GM21515 (cell line): ENCODE measurements around the gene MYO19.
"Not testable (repeated sequence)": the region's sequence is repeated elsewhere in the genome, so short reads cannot be mapped to it uniquely, and the experiment has no call there.

ENCODE experiments used
- ATAC-seq: cut with Tn5 transposase; IDR thresholded peaks from one replicate; pipeline ENCODE4 v1.9.1; 2021; ENCODE audit not compliant: unreplicated experiment

MYO19 gene

DNA sequence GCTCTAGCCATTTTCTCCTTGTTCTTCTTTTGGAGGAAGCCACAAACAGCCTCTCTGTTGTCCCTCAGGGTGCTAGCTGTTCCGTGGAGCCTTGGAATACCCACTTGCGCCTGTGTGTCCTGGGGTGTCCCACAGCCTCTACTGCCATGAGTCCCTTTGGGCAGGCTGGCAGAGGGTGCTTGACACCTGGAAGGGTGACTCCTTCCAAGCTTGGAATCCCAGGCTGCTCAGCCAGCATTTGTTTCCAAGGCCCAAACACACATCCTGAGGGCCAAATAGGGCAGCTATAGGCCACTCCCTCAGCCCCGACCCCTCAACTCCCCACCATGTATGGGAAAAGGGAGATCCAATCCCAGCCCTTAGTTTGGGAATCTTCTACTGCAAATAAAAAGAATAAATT, 33.3 kb downstream of the MYO19 start:
- no peak for ATAC-seq

DNA sequence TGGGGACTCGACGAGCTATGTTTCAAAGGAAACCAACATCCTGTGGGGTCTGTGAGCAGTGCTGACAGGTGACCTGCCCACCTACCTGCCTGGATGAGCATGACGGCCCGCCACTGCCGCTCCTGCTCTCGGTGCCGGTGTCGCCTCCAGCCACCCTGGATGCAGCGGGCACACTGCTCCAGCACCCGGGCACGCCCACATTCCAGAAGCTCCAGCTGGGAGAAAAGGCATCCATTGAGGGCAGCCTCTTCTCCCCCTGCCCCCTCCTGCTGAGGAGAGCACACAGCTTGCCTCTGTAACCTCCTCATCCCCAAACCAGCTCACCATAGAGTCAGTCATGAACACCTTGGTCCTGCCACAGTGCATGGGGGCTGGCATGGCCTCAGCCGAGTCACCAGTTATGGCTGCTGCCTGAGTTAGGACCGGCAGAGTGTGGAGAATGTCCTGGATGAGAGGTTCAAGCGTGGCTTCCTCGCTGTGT, 33.9 kb downstream of the MYO19 start:
- ATAC-seq = no peak

DNA sequence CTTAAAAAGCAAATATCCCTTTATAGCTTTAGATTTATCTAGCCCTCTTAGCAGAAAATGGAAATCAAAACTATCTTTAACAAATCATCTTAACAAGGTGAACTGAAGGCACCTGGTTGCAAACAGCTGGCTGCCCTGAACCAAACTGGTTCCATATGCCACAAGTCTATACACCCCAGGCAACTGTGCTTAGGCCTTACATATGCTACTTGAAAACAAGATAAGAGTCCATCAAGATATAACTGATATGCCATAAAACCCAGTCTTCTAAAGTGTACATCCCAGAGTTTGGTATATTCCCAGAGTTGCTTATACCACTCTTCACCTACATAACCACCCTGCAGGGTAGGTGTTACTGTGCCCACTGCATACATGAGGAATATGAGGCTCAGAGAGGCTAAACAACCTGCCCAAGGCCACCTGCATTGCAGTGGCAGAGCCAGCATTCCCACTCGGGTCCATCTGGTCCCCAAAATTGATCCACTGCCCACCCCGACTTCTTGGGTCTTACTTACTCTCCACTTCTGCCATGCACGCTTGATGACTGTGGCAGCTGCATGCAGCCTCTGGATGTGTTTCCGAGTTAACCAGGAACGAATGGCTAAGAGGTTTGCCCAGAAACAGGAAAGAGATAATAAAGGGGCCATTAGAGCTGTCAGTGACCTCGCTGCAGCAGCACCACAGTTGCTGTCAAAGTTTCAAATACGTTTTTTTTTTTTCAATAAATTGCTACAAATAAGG, 35.9 kb downstream of the MYO19 start:
- ATAC-seq = no peak

GRCh38 chr17:36498155-36498554, 36.5 kb downstream of the MYO19 start:
- no peak for ATAC-seq

- no peak for ATAC-seq
Observed at GRCh38 chr17:36496018-36496789, 38.5 kb downstream of the MYO19 start.

- ATAC-seq = no peak
Observed at GRCh38 chr17:36495076-36495578, 39.5 kb downstream of the MYO19 start.

GRCh38 chr17:36494674-36495073, 40.0 kb downstream of the MYO19 start:
- no peak for ATAC-seq

GRCh38 chr17:36493956-36494355, 40.7 kb downstream of the MYO19 start:
- no peak for ATAC-seq

- peak; percentile 84 for ATAC-seq
Observed at GRCh38 chr17:36486204-36487194, 48.2 kb downstream of the MYO19 start, which contains the start of gene ZNHIT3. Gene ZNHIT3, plus strand, starts transcription at chr17:36486681. Its CDS starts 19 bp downstream, at chr17:36486700.

- no peak for ATAC-seq
Observed at GRCh38 chr17:36485805-36486203, 48.9 kb downstream of the MYO19 start.

- no peak for ATAC-seq
Observed at GRCh38 chr17:36485027-36485426, 49.6 kb downstream of the MYO19 start.

DNA sequence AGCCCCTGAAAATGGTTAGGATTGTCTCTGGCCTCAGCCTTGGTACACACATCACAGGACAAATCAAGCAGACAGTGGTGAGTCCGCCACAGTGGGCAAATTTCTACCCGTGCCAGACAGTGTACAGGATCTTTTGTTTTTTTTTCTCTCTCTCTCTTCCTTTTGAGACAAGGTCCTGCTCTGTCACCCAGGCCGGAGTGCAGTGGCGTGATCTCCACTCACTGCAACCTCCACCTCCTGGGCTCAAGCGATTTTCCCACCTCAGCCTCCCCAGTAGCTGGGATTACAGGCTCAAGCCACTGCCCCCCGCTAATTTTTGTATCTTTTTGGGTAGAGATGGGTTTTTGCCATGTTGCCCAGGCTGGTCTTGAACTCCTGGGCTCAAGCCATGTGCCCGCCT, 50.6 kb downstream of the MYO19 start:
- ATAC-seq = not testable (repeated sequence)

GRCh38 chr17:36482611-36483504, 51.8 kb downstream of the MYO19 start:
- peak; percentile 44 for ATAC-seq

DNA sequence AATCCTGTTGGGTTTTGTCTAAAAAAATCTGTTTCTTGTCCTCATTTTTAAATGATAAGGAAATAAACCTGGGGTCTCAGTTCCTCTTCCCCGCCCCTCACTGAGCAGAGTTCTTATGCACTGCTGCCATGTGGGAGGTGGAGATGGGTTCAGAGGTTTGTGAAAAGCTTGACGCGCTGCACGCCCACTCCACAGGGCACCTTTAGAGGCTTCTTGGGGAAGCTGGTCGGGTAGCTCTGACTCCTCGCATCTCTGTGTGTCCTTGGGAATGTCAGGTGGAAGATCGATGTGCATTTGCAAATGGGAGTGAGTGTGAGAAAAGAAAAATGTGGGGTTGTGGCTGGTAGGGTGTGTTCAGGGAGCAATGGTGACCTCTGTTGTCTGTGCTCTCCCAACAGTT, 52.8 kb downstream of the MYO19 start:
- no peak for ATAC-seq

- no peak for ATAC-seq
Observed at GRCh38 chr17:36475346-36475970, 59.2 kb downstream of the MYO19 start.

DNA sequence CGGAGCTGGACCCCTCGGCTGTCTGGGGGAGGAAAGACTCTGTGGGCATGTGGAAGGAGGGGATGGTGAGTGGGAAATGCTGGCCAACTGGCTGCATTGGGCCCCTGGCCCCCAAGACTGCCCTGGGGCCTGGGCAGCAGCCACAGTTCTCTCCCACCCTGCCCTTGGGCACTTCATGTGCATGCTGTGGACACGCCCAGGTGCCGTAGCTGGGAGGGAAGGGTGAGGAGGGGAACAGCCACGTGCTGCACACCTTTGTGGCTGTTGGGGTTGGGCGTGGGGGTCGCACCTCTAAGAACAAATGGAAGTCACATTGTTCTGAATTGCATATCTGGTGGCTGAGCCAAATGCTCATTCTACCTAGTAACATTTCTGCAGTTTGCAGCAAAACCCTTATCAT, 60.1 kb downstream of the MYO19 start:
- ATAC-seq = no peak

DNA sequence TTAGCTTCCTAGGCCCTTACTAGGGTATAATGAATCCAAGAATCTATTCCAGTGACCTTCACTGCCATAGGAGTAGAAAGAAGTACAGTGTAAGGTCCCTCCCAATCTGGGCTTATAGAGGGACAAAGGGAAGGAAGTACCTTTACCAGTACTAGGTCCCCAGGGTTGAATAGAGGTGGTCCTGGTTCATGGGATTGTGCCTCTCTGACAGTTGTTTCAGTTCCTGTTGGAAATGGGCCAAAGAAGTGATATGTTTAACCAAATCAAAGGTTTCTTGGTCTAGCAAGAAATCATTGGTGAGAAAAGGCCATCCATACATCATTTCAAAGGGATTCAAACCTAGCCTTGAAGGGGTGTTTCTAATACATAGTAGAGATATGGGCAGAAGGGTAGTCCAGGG, 64.2 kb downstream of the MYO19 start:
- no peak for ATAC-seq

DNA sequence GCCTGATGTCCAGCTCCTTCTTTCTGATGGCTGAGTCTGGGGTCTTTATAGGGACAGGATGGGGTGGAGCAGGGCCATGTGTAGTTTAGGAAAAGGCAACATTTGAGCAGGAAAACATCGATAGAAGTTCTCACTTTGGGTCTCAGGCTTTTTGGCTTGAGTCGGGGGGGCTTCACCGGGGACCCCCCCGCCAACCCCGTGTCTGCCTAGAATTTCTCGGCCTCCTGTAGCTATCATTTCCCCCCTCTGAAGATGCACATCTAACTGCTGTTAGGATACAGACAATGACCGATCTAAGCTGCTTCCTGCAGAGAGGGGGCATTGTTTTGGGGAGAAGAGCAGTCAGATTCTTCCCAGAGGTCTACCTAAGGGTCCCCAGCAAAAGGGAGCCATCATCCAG, 64.9 kb downstream of the MYO19 start:
- no peak for ATAC-seq

DNA sequence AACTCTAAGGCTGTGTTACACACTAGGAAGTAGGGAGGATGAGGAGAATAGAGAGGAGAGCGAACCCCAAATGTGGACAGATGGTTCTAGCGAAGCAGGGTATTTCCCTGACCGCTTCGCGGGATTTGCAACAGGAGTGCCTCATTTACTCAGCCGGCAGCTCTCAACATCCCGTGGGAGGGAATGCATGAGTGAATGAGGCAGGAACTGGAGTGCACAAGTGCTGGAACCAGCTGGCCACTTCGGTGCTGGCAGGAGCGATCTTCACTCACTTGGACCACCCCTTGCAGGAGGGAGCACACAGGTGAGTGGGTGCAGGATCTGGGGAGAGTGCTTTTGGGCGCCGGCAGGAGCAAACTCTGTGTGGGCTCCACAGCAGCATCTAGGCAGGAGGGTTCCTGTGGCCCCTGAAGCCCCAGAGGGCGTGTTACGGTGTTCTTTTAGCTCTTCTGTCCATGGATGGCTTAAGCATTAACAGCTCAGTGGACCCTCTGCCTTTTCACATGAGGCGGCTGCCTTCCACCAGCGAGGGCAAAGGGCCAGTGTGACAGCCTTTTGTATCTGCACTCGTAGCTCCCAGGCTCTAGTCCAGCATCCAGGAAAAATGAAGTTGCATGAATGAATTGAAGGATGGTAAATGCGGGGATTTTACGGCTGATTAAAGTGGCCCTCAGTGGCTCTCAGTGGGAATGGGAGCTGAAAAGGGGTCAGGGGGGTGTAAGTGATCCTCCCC, 65.6 kb downstream of the MYO19 start:
- ATAC-seq = no peak
